ENCODE data around the gene VSTM2A.

Gene VSTM2A

DNA sequence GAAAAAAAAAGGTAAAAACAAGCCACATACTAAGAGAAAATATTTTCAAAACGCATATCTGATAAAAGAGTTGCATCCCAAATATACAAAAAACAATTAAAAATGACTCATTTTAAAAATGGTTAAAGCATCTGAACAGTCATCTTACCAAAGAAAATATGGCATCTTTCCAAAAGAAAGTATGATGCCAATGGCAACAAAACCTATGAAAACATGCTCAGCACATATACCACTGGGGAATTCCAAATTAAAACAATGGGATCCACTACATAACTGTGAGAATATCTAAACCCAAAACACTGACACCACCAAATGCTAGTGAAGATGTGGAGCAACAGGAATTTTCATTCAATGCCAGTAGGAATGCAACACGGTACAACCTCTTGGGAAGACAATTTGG, 39.3 kb downstream of the VSTM2A start:
- TF ChIP-seq, protein P1, sequence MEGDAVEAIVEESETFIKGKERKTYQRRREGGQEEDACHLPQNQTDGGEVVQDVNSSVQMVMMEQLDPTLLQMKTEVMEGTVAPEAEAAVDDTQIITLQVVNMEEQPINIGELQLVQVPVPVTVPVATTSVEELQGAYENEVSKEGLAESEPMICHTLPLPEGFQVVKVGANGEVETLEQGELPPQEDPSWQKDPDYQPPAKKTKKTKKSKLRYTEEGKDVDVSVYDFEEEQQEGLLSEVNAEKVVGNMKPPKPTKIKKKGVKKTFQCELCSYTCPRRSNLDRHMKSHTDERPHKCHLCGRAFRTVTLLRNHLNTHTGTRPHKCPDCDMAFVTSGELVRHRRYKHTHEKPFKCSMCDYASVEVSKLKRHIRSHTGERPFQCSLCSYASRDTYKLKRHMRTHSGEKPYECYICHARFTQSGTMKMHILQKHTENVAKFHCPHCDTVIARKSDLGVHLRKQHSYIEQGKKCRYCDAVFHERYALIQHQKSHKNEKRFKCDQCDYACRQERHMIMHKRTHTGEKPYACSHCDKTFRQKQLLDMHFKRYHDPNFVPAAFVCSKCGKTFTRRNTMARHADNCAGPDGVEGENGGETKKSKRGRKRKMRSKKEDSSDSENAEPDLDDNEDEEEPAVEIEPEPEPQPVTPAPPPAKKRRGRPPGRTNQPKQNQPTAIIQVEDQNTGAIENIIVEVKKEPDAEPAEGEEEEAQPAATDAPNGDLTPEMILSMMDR (IDR thresholded peaks at IDR 0.05) = no peak
- Mint-ChIP-seq H3K4me1 (no peaks in the 10 kb centered on the region), H3K4me3 (no peak overlapping the region), H3K9me3 (no peaks in the 10 kb centered on the region), H3K36me3 (ENCODE audit: low read depth) (no peaks in the 10 kb centered on the region), H3K27me3 (ENCODE audit: low read depth, poor library complexity) (no peaks in the 10 kb centered on the region), H3K27ac (no peak overlapping the region)
- DNase-seq = no peak

DNA sequence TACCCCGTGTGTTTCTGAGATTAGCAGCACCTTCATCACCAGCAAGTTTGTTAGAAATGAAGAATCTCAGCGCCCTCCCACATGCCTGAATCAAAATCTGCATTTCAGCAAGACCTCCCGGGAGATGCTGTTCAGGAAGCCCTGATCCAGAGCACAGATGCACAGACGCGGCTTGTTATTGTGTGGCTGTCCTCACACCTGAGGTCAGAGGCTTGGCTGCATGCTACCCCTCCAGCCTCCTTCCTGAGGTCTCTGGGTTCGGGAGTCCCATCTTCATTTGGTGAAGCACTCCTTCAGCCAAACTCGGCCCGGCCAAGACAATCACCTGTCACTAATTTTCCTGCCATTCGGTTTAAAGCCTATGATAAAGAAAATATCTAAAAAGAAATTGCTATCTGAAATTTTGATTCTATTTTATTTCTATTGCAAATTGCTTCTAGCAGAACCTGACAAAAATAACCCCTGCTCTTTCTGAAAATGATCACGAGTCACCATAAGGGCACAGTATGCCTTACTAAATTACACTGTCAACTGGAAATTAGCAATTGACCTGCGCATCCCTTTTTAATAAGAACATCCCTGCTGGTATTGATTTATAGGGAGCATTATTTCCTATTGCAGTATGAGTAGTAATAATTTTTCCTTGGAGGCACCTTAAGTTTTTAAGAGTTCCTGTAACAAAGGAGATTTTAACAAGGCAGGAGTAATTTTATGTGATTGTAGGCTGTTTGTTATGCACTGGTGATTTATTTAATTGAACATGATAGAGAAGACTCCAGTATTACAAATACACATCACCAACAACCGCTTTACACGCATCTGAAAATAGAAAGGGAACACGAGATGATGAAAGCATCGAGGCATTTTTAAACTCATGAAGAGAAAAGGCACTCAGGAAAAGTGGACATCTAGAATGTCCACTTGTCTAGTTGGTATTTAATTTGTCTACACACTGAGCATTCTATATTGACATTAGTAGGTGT, 49.5 kb downstream of the VSTM2A start:
- Mint-ChIP-seq H3K4me1 (no peaks in the 10 kb centered on the region), H3K9me3 (no peaks in the 10 kb centered on the region), H3K36me3 (ENCODE audit: low read depth) (no peaks in the 10 kb centered on the region), H3K27me3 (ENCODE audit: low read depth, poor library complexity) (peaks cover 9% of the 10 kb centered on the region), H3K27ac (no peak overlapping the region), H3K4me3 (no peak overlapping the region)
- TF ChIP-seq, protein P1 (IDR thresholded peaks at IDR 0.05) = no peak
- no peak for DNase-seq

DNA sequence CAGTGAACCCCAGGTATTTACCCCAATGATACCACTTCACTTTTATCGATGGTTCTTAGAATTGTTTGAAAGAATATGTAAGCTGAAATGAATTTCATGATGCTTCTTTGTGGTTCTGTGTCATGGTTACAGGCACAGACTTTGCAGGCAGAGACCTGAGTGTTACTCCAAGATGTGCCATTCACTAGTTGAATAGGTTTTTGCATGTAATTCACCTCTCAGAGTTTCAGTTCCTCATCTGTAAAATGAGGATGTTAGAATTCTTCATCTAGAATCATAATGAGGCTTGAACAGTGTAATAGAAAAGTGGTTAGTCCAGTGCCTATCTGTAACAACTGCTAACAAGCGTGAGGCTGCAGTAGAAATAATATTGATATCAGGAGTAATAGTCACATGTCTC, 54.6 kb downstream of the VSTM2A start:
- Mint-ChIP-seq H3K27me3 (ENCODE audit: low read depth, poor library complexity) (peaks cover 18% of the 10 kb centered on the region), H3K9me3 (no peaks in the 10 kb centered on the region), H3K4me3 (no peak overlapping the region), H3K4me1 (no peaks in the 10 kb centered on the region), H3K27ac (no peak overlapping the region), H3K36me3 (ENCODE audit: low read depth) (no peaks in the 10 kb centered on the region)
- no peak for DNase-seq
- TF ChIP-seq, protein P1 (IDR thresholded peaks at IDR 0.05) = no peak

DNA sequence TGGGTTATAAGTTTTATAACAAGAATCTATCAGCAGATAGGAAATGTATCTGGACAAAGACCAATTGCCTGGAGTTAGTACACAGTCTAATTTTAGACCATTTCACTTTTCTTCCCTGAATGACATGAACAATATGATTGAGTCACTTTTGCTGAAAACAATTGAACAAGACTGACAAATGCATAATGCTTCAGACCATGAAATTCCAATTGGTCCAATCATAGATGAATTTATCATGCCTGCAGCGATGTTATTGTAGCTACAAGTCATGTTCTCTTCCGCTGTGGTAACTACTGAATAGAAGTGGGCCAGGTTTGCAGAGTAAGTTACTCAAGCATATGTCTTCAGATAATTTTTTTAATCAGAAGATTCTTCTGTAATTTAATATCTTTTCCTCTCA, 73.4 kb downstream of the VSTM2A start:
- H3K4me1 Mint-ChIP-seq = no peaks in the 10 kb centered on the region
- peaks cover 10% of the 10 kb centered on the region for H3K27me3 Mint-ChIP-seq (ENCODE audit: low read depth, poor library complexity)
- DNase-seq = no peak
- no peak overlapping the region for H3K27ac Mint-ChIP-seq
- no peaks in the 10 kb centered on the region for H3K36me3 Mint-ChIP-seq (ENCODE audit: low read depth)
- TF ChIP-seq, protein P1 (IDR thresholded peaks at IDR 0.05) = no peak
- H3K9me3 Mint-ChIP-seq = no peaks in the 10 kb centered on the region
- H3K4me3 Mint-ChIP-seq = no peak overlapping the region
